IMR-90 (cell line): ENCODE data around the gene TMEM141. TPM values are rescaled to one million over a fixed set of nuclear protein-coding genes. Genes with fewer than 3 reads are reported as not detected.

Experiments
- ATAC-seq: fragments of 200-7000 bp; cut with Tn5 transposase; 2 replicates; pipeline ENCODE4 v1.9.1; 2020; ENCODE audit warnings: low read depth, mild to moderate bottlenecking, moderate library complexity
- BruUV-seq: library from RNA; stranded (reverse); fragments of 400-500 nt; replicated peaks from 2 replicates; lab custom pipeline; 2021; lab: Mats Ljungman, UMichigan
- CTCF ChIA-PET: fragments of 300-600 bp; formaldehyde crosslinking; extraction: SDS; loops from one replicate; lab custom pipeline; 2021; ENCODE audit warnings: antibody characterized with exemption; lab: Yijun Ruan, JAX
- POLR2A ChIA-PET: fragments of 300-600 bp; sonication (Branson Sonifier 250); formaldehyde crosslinking; loops from one replicate; lab custom pipeline; 2022; ENCODE audit warnings: antibody characterized with exemption; ENCODE audit not compliant: unreplicated experiment; lab: Charles Lee
- DNase-seq: peaks from one replicate; pipeline ENCODE4 v3.0.0; 2013
- H2AFZ ChIP-seq: replicated peaks from 2 replicates; pipeline ENCODE3; 2013; ENCODE audit warnings: low read length, mild to moderate bottlenecking; ENCODE audit not compliant: poor library complexity
- H2AK5ac ChIP-seq: 2 replicates; pipeline ENCODE4 v1.6.1; 2013; ENCODE audit warnings: low read depth, low read length, inconsistent platforms
- H2AK9ac ChIP-seq: replicated peaks from 2 replicates; pipeline ENCODE3; 2013; ENCODE audit warnings: mild to moderate bottlenecking, low read depth, low read length, moderate library complexity; ENCODE audit not compliant: poor library complexity
- H2BK120ac ChIP-seq: 2 replicates; pipeline ENCODE4 v1.6.1; 2013; ENCODE audit warnings: low read depth, low read length, inconsistent platforms
- H2BK15ac ChIP-seq: 3 replicates; pipeline ENCODE4 v1.6.1; 2013; ENCODE audit warnings: low read depth, low read length, inconsistent platforms
- H2BK20ac ChIP-seq: 2 replicates; pipeline ENCODE4 v1.6.1; 2013; ENCODE audit warnings: low read depth, mild to moderate bottlenecking, inconsistent platforms, low read length, moderate library complexity
- H2BK5ac ChIP-seq: 2 replicates; pipeline ENCODE4 v1.6.1; 2013; ENCODE audit warnings: mild to moderate bottlenecking, low read depth, low read length, inconsistent platforms; ENCODE audit not compliant: poor library complexity, severe bottlenecking
- H3K14ac ChIP-seq: replicated peaks from 2 replicates; pipeline ENCODE4 v1.6.1; 2013; ENCODE audit warnings: low read depth, low read length, inconsistent platforms
- H3K18ac ChIP-seq: 2 replicates; pipeline ENCODE4 v1.6.1; 2013; ENCODE audit warnings: low read depth, low read length, control low read depth
- H3K23ac ChIP-seq: 2 replicates; pipeline ENCODE4 v1.6.1; 2013; ENCODE audit warnings: low read depth, low read length, inconsistent platforms
- H3K27ac ChIP-seq: 2 replicates; pipeline ENCODE4 v1.5.1; 2013; ENCODE audit warnings: mild to moderate bottlenecking, control low read depth, low read length; ENCODE audit not compliant: insufficient read depth
- H3K27me3 ChIP-seq: 2 replicates; pipeline ENCODE4 v1.6.1; 2013; ENCODE audit warnings: low read length; ENCODE audit not compliant: control insufficient read depth, insufficient read depth
- H3K36me3 ChIP-seq: 2 replicates; pipeline ENCODE4 v1.6.1; 2013; ENCODE audit warnings: low read length, mixed read lengths; ENCODE audit not compliant: control insufficient read depth, insufficient read depth
- H3K4ac ChIP-seq: 2 replicates; pipeline ENCODE4 v1.6.1; 2013; ENCODE audit warnings: low read depth, low read length, inconsistent platforms
- H3K4me1 ChIP-seq: 2 replicates; pipeline ENCODE4 v1.6.1; 2013; ENCODE audit warnings: low read length, mixed read lengths; ENCODE audit not compliant: control insufficient read depth, insufficient read depth
- H3K4me2 ChIP-seq: 2 replicates; pipeline ENCODE4 v1.6.1; 2013; ENCODE audit warnings: low read depth, mild to moderate bottlenecking, control low read depth, low read length, moderate library complexity
- H3K4me3 ChIP-seq: 2 replicates; pipeline ENCODE4 v1.5.1; 2013; ENCODE audit warnings: low read depth, mild to moderate bottlenecking, control low read depth, low read length, moderate library complexity; ENCODE audit not compliant: insufficient read depth
- H3K56ac ChIP-seq: 2 replicates; pipeline ENCODE4 v1.6.1; 2013; ENCODE audit warnings: low read length, inconsistent platforms; ENCODE audit not compliant: insufficient read depth; ENCODE audit errors: extremely low read depth
- H3K79me1 ChIP-seq, 2 experiments: 2 replicates each; pipeline ENCODE4 v1.6.1; 2013; ENCODE audit warnings: low read length in 2 of 2, inconsistent platforms in 1 of 2, low read depth in 1 of 2
- H3K9ac ChIP-seq: 2 replicates; pipeline ENCODE4 v1.6.1; 2013; ENCODE audit warnings: low read depth, low read length, control low read depth
- H3K9me1 ChIP-seq: 2 replicates; pipeline ENCODE4 v1.6.1; 2013; ENCODE audit warnings: low read length, inconsistent platforms; ENCODE audit not compliant: insufficient read depth
- H3K9me3 ChIP-seq: 2 replicates; pipeline ENCODE4 v1.6.1; 2013; ENCODE audit warnings: low read length; ENCODE audit not compliant: control insufficient read depth, insufficient read depth
- H4K20me1 ChIP-seq: 2 replicates; pipeline ENCODE4 v1.6.1; 2013; ENCODE audit warnings: low read length, inconsistent platforms; ENCODE audit not compliant: insufficient read depth
- H4K5ac ChIP-seq: 2 replicates; pipeline ENCODE4 v1.6.1; 2013; ENCODE audit warnings: mild to moderate bottlenecking, low read depth, low read length, control low read depth
- H4K8ac ChIP-seq, 2 experiments: 2 replicates each; pipeline ENCODE4 v1.6.1; 2013; ENCODE audit warnings: low read depth in 2 of 2, low read length in 2 of 2, control low read depth in 1 of 2, inconsistent platforms in 1 of 2
- H4K91ac ChIP-seq: 2 replicates; pipeline ENCODE4 v1.6.1; 2013; ENCODE audit warnings: low read depth, low read length, inconsistent platforms; ENCODE audit not compliant: insufficient read depth
- BHLHE40 ChIP-seq: fragments of 150-350 bp; IDR thresholded peaks from 2 replicates; pipeline ENCODE4 v1.6.1; 2016; ENCODE audit warnings: mild to moderate bottlenecking, low read depth, low read length
- CEBPB ChIP-seq: IDR thresholded peaks from 2 replicates; pipeline ENCODE4 v1.6.1; 2012; ENCODE audit warnings: low read depth, low read length, improper control_type of control experiment
- CHD1 ChIP-seq: IDR thresholded peaks from 2 replicates; pipeline ENCODE4 v1.6.1; 2012; ENCODE audit warnings: low read depth, low read length, improper control_type of control experiment
- FOS ChIP-seq: fragments of 150-350 bp; IDR thresholded peaks from 2 replicates; pipeline ENCODE4 v1.6.1; 2016; ENCODE audit warnings: low read depth, low read length
- MAFK ChIP-seq: IDR thresholded peaks from 2 replicates; pipeline ENCODE4 v1.6.1; 2012; ENCODE audit warnings: low read depth, low read length, improper control_type of control experiment
- MAZ ChIP-seq: IDR thresholded peaks from 2 replicates; pipeline ENCODE4 v1.6.1; 2012; ENCODE audit warnings: low read depth, mild to moderate bottlenecking, low read length, improper control_type of control experiment, moderate library complexity, borderline replicate concordance
- MXI1 ChIP-seq: IDR thresholded peaks from 2 replicates; pipeline ENCODE4 v1.6.1; 2012; ENCODE audit warnings: low read depth, mild to moderate bottlenecking, low read length, moderate library complexity, borderline replicate concordance
- NFE2L2 ChIP-seq: fragments of 150-350 bp; IDR thresholded peaks from 2 replicates; pipeline ENCODE4 v1.6.1; 2016; ENCODE audit warnings: low read depth, mild to moderate bottlenecking, low read length
- POLR2A ChIP-seq: IDR thresholded peaks from 2 replicates; pipeline ENCODE4 v1.6.1; 2012; ENCODE audit warnings: mild to moderate bottlenecking, low read depth, low read length
- RAD21 ChIP-seq: IDR thresholded peaks from 2 replicates; pipeline ENCODE4 v1.6.1; 2012; ENCODE audit warnings: low read length, improper control_type of control experiment
- RCOR1 ChIP-seq: IDR thresholded peaks from 2 replicates; pipeline ENCODE4 v1.6.1; 2012; ENCODE audit warnings: mild to moderate bottlenecking, low read length, improper control_type of control experiment; ENCODE audit not compliant: insufficient replicate concordance
- RFX5 ChIP-seq: IDR thresholded peaks from 2 replicates; pipeline ENCODE4 v1.8.0; 2012; ENCODE audit warnings: low read depth, mild to moderate bottlenecking, low read length, moderate library complexity
- SMC3 ChIP-seq: fragments of 150-350 bp; IDR thresholded peaks from 2 replicates; pipeline ENCODE4 v1.6.1; 2016; ENCODE audit warnings: low read depth, mild to moderate bottlenecking, antibody characterized with exemption, low read length, moderate library complexity
- WGBS, 2 experiments: methylation state at CpG; one replicate each; pipeline versions ENCODE4 v1.1.5 to v1.1.7; 2013; ENCODE audit warnings: missing lambda C conversion rate in 2 of 2; ENCODE audit not compliant: insufficient read length in 1 of 2; ENCODE audit errors: extremely low coverage in 2 of 2; 5-methylcytosine and 5-hydroxymethylcytosine counted together
- dilution Hi-C: fragments of 300-500 bp; cut with HindIII; formaldehyde crosslinking; loops from one replicate; pipeline ENCODE4 v1.14.3; 2018; ENCODE audit warnings: low sequenced_read_pairs; ENCODE audit not compliant: unreplicated experiment
- in situ Hi-C: fragments of 300-500 bp; cut with MboI; formaldehyde crosslinking; loops from 3 replicates; pipeline ENCODE4 v1.14.3; 2019; ENCODE audit warnings: low sequenced_read_pairs, inconsistent platforms, mixed read lengths
- intact Hi-C: fragments of 100-400 bp; cut with micrococcal nuclease; formaldehyde crosslinking; loops from 2 replicates; pipeline ENCODE4 v1.10.0; 2022
- polyA plus RNA-seq, 3 experiments: library from polyadenylated mRNA; depleted of rRNA; stranded (reverse); fragments of >200 nt; gene quantifications; 2 replicates each; pipeline ENCODE4 v1.2.3, GENCODE V29; 2012; ENCODE audit warnings: low replicate concordance in 1 of 3
- total RNA-seq: library from RNA; depleted of rRNA; stranded (reverse); fragments of >200 nt; gene quantifications from 2 replicates; pipeline ENCODE4 v1.2.3, GENCODE V29; 2012
- TF ChIP-seq, protein P1 (sequence below): fragments of 150-350 bp; IDR thresholded peaks from 2 replicates; pipeline ENCODE4 v1.6.1; 2016; ENCODE audit warnings: low read depth, mild to moderate bottlenecking, low read length, moderate library complexity, borderline replicate concordance
- TF ChIP-seq, protein P2 (sequence below): fragments of 150-350 bp; IDR thresholded peaks from 2 replicates; pipeline ENCODE4 v1.6.1; 2017; ENCODE audit warnings: mild to moderate bottlenecking, antibody characterized with exemption, low read length, low read depth
- TF ChIP-seq, protein P3 (sequence below): conservative IDR thresholded peaks from 2 replicates; pipeline ENCODE4 v1.5.1; 2012; ENCODE audit warnings: mild to moderate bottlenecking, low read depth, low read length, improper control_type of control experiment

The TMEM141 gene
- total and polyA plus RNA-seq, 2 of the 4 experiments (the other 2 are of a cell fraction) = 39.1 to 77.8 TPM

DNA sequence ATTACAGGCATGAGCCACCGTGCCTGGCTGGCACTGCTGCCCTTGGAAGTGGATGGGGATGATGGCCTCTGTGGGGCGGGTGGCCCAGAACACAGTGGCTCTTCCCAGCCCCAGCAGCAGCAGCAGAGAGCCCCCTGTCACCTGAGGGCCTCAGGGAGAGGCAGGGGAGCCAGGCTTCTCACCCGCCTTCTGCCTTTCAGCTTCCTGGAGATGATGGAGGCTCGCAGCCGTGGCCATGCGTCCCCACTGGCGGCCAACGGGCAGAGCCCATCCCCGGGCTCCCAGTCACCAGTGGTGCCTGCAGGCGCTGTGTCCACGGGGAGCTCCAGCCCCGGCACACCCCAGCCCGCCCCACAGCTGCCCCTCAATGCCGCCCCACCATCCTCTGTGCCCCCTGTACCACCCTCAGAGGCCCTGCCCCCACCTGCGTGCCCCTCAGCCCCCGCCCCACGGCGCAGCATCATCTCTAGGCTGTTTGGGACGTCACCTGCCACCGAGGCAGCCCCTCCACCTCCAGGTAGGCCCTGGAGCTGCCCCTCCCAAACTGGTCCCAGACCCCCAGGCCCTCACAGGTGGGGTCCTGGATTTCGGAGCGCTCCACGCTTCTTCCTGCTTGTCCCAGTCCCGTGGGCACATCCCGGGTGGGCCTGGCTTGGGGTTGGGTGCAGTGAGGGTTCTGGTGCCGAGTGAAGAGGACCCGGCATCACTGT is 46.2 kb downstream of the TMEM141 start:
- H3K36me3 ChIP-seq = peaks cover 21% of the 10 kb centered on the region
- peaks cover 7% of the 10 kb centered on the region; the same call in 1 of the 2 replicates for H3K9me1 ChIP-seq
- H2AK9ac ChIP-seq = no peak overlapping the region
- no TSS peak for BruUV-seq
- H3K14ac ChIP-seq = no peak overlapping the region
- no peak overlapping the region for H2BK20ac ChIP-seq
- peaks cover 14% of the 10 kb centered on the region for H4K20me1 ChIP-seq
- H3K4me3 ChIP-seq = no peak overlapping the region
- H2BK5ac ChIP-seq = no peak overlapping the region
- peaks cover 9% of the 10 kb centered on the region for H3K4me1 ChIP-seq
- H2AK5ac ChIP-seq = no peak overlapping the region
- no peak overlapping the region for H3K9ac ChIP-seq
- H2BK15ac ChIP-seq = no peak overlapping the region
- WGBS, 2 experiments = 97% methylated on average over 9 of the region's 27 CpGs; no CpG with 5 or more reads in 1 of the 2 experiments
- no peak overlapping the region for H4K91ac ChIP-seq
- H3K4me2 ChIP-seq = no peak overlapping the region
- dilution Hi-C loops = no loop called here
- ATAC-seq (no peak), DNase-seq (no peak)
- no peaks in the 10 kb centered on the region for H3K9me3 ChIP-seq
- H3K56ac ChIP-seq = no peak overlapping the region
- H2AFZ ChIP-seq = no peak overlapping the region
- no peak overlapping the region for H2BK120ac ChIP-seq
- TF ChIP-seq MAZ (no peak), POLR2A (no peak), MAFK (no peak), MXI1 (no peak), FOS (no peak), RFX5 (no peak), NFE2L2 (no peak), CHD1 (no peak), CEBPB (no peak), RCOR1 (no peak), BHLHE40 (no peak), SMC3 (no peak), RAD21 (no peak)
- TF ChIP-seq, protein P1, sequence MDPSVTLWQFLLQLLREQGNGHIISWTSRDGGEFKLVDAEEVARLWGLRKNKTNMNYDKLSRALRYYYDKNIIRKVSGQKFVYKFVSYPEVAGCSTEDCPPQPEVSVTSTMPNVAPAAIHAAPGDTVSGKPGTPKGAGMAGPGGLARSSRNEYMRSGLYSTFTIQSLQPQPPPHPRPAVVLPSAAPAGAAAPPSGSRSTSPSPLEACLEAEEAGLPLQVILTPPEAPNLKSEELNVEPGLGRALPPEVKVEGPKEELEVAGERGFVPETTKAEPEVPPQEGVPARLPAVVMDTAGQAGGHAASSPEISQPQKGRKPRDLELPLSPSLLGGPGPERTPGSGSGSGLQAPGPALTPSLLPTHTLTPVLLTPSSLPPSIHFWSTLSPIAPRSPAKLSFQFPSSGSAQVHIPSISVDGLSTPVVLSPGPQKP = no peak
- TF ChIP-seq, protein P2, sequence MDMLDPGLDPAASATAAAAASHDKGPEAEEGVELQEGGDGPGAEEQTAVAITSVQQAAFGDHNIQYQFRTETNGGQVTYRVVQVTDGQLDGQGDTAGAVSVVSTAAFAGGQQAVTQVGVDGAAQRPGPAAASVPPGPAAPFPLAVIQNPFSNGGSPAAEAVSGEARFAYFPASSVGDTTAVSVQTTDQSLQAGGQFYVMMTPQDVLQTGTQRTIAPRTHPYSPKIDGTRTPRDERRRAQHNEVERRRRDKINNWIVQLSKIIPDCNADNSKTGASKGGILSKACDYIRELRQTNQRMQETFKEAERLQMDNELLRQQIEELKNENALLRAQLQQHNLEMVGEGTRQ = no peak
- TF ChIP-seq, protein P3, sequence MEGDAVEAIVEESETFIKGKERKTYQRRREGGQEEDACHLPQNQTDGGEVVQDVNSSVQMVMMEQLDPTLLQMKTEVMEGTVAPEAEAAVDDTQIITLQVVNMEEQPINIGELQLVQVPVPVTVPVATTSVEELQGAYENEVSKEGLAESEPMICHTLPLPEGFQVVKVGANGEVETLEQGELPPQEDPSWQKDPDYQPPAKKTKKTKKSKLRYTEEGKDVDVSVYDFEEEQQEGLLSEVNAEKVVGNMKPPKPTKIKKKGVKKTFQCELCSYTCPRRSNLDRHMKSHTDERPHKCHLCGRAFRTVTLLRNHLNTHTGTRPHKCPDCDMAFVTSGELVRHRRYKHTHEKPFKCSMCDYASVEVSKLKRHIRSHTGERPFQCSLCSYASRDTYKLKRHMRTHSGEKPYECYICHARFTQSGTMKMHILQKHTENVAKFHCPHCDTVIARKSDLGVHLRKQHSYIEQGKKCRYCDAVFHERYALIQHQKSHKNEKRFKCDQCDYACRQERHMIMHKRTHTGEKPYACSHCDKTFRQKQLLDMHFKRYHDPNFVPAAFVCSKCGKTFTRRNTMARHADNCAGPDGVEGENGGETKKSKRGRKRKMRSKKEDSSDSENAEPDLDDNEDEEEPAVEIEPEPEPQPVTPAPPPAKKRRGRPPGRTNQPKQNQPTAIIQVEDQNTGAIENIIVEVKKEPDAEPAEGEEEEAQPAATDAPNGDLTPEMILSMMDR = no peak
- H3K27ac ChIP-seq = no peak overlapping the region
- H3K79me1 ChIP-seq = peaks cover 0 to 6% of the 10 kb centered on the region in 2 experiments; a peak in 1 of 4 replicates
- H3K23ac ChIP-seq = no peak overlapping the region
- ChIA-PET CTCF (no interaction called here), POLR2A (no interaction called here)
- H4K5ac ChIP-seq = no peak overlapping the region
- H4K8ac ChIP-seq = no peak overlapping the region
- H3K27me3 ChIP-seq = no peaks in the 10 kb centered on the region
- H3K4ac ChIP-seq = no peak overlapping the region
- intact Hi-C loops = no loop called here
- no peak overlapping the region for H3K18ac ChIP-seq
- in situ Hi-C loops = no loop called here
